Skin epidermis (tissue), 12 donors: Measurements from ENCODE around the gene FAM135A.

Experiments used
- H3K27ac ChIP-seq, 21 experiments: fragments of 200-600 bp; sonication (generic) in 11 of 21; one replicate each; pipeline ENCODE4 v1.5.0; 2020; ENCODE audit warnings: mild to moderate bottlenecking in 3 of 21, inconsistent platforms in 2 of 21, moderate library complexity in 2 of 21
- H3K4me3 ChIP-seq, 7 experiments: fragments of 200-600 bp; sonication (generic) in 2 of 7; one replicate each; pipeline ENCODE4 v1.5.0; 2020; ENCODE audit warnings: inconsistent platforms in 2 of 7, mild to moderate bottlenecking in 2 of 7, moderate library complexity in 1 of 7

Gene FAM135A

DNA sequence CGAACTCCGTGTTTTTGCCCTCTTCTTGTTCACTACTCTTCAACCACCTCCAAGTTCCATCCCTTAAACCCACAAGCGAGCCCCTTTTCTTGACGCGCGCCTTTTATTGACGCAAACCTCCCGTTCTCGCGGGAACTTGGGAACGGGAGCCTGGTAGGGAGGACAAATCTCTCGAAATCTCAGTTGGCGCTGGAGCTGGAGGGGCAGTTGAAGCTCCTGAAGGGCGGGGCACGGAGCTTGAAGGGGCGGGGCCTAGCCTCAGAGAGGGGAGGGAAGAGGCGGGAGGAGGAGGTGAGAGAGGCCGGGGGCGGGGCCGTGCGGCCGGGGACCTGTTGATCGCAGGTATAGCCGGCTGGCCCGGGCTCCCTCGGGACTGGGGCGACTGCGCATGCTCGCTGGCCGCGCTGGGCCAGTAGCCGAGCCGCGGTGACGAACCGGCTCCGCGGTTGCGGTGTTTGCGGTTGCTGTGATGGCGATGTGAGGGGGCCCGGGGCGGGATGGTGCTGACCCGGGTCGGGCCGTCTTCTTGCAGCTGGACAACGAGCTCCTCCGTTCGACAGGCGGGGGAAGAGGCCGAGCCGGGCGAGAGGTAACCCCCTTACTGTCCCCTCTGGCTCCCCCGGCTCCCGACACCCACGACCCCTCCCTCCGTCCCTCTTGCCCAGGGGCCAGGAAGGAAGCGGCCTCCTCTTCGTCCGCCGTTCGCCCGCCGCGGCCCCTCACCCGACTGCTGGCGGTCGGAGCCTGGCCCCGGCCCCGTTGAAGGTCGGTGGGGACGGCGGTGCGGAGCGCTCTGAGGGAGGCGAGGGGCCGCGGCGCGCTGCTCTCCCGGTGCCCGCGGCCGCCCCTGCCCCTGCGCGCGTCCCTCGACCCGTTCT lies at the start of gene FAM135A:
FAM135A (plus strand) TSS at position 395 of the 878 bp plus-strand sequence. CDS start 14,835 bp downstream, outside the sequence.
- Histone ChIP-seq H3K27ac (peak within 1 kb of the TSS; percentile 27 to 95 (median 88)), H3K4me3 (peak within 1 kb of the TSS; percentile 81 to 97 (median 89))

DNA sequence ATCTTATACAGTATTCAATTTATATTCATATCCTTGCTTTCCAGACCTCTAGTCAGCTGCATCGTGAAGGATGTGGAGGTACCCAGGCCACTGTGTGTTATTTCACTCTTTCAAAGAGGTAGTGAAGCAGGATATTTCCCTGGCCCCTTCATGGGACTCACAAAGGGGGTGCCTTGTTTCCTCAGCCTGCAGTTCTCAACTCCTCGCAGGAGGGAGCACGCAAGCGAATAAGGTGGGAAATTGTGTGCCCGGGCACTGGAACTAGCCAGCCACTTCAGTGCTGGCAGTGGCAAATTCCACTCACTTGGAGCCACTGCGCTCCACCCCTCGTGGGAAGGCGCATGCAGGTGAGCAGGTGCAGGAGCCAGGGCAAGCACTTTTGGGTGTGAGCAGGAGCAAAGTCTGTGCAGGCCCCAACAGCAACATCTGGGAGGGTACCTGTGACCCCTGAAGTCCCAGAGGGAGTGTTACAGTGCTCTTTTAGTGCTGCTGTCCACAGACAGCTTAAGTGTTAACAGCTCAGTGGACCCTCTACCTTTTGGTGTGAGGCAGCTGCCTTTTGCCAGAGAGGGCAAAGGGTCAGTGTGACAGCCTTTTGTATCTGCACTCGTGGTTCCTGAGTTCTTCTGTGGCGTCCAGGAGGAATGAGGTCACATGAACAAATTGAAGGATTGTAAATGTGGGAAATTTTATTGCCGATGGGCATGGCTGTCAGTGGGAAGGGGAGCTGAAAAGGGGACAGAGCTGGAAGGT lies 49.4 kb upstream of the FAM135A start:
- Histone ChIP-seq H3K4me3 (no peak overlapping the region), H3K27ac (no peak overlapping the region)

DNA sequence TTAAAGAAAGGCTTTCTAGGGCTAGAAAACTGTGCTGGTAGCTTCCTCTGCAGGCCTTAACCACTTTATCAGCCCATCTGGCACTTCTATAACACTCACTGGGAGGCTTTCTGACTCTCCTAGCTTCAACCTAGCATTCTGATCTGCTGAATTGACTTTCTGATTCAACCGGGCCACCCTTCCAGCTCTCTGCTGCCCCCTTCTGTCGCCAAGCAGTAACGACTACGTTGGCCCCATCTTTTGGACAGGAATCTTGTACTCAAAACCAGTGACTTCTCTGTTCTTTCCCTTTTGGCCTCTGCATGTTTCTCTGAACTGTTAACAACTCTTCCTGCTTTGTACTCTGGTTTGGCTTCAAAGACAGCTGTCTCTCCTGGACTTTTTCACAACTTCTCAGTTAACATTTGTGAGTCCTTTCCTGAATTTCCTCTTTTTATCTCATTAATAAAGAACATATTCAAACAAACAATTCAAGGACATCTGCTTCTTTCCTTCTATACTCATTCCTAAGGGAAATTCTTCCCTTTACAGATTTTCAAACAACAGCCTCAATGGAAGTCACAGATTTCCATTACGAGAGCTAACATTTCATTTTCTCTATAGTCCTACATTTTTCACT lies 43.9 kb upstream of the FAM135A start:
- no peak overlapping the region for H3K4me3 ChIP-seq
- H3K27ac ChIP-seq: no peak overlapping the region

- Histone ChIP-seq H3K27ac (no peak overlapping the region), H3K4me3 (no peak overlapping the region)
These were observed 42.8 kb upstream of the FAM135A start for GRCh38 chr6:70370496-70370895.

- Histone ChIP-seq H3K4me3 (no peak overlapping the region), H3K27ac (no peak overlapping the region)
These were observed 41.7 kb upstream of the FAM135A start for GRCh38 chr6:70371454-70372105.

GRCh38 chr6:70375166-70375565 lies 38.1 kb upstream of the FAM135A start:
- H3K27ac ChIP-seq: no peak overlapping the region
- H3K4me3 ChIP-seq: no peak overlapping the region

DNA sequence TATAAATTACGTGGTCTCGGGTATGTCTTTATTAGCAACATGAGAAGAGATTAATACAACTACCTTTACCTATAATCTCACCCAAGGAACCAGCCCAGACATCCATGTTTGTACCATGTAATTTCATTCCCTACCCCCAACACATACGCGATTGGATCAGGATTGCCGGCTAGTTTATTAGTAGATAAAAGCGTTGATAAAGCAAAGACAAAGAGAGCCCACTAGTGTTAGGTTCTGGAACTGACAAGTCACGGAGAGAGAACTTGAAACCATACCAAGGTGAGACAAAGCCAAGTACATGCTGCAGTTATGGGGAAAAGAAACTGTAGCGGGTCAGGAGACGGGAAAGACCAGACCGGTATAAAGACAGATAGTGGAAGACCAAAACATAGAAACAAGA lies 37.4 kb upstream of the FAM135A start:
- H3K27ac ChIP-seq: no peak overlapping the region
- no peak overlapping the region for H3K4me3 ChIP-seq

DNA sequence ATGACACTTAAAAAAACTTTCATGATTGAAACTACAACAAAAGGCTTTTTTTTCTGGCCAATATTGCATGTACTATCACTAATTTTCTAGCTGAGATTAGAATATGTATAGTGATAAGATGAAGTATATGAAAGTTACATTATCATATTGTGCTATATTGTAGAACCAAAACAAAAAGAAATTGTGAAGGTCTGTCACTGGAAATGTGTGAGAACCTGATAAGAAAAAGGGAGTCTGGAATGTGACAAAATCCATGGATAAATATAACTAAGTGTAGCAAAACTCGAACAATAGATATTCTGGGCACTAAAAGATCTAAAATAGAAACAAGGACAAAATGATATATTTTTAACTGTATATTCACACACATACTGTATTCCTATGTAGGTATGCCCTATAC lies 36.7 kb upstream of the FAM135A start:
- no peak overlapping the region for H3K4me3 ChIP-seq
- H3K27ac ChIP-seq: no peak overlapping the region

DNA sequence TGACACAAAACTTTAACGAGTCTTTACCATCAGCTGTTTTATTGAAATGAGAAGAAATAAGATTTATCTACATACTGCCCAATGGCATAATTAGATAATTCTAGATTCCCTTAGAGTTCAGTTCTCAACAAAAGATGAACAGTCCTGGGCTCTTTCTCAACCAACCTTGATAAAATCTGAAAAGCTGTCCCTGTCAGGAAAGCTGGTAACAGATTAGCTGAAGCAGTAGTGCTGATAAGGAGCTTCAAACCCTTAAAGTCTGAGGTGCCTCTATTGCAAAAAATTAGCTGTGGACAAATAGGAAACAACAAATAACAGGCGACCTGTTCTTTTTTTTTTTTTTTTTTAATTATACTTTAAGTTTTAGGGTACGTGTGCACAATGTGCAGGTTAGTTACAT lies 35.9 kb upstream of the FAM135A start:
- no peak overlapping the region for H3K4me3 ChIP-seq

DNA sequence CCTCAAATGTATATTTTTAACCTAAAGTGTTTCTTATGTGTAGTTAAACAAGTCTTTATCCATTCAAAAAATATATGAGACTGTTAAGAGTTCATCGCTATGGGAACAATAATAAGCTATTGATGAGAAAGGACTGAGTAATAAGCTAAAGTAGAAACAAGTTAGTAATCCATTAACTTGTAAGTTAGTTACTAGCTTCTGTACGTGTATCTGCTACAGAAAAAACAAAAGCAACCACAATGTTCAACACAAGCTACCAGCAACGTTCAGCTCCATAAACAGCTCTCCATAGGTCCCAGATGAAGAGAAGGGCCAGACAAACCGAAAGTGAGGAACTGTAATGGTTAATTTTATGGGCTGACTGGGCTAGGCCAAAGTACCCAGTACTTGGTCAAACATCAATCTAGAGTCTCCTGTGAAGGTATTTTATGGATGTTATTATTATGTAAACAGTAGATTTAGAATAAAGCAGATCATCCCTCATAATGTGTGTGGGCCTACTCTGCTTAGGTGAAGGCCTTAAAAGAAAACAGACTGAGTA lies 33.8 kb upstream of the FAM135A start:
- Histone ChIP-seq H3K27ac (no peak overlapping the region), H3K4me3 (no peak overlapping the region)

More for the DNA sequence above, 35.9 kb upstream of the FAM135A start:
- H3K27ac ChIP-seq: no peak overlapping the region

- H3K27ac ChIP-seq: no peak overlapping the region
These were observed 33.1 kb upstream of the FAM135A start for GRCh38 chr6:70380252-70380651.

DNA sequence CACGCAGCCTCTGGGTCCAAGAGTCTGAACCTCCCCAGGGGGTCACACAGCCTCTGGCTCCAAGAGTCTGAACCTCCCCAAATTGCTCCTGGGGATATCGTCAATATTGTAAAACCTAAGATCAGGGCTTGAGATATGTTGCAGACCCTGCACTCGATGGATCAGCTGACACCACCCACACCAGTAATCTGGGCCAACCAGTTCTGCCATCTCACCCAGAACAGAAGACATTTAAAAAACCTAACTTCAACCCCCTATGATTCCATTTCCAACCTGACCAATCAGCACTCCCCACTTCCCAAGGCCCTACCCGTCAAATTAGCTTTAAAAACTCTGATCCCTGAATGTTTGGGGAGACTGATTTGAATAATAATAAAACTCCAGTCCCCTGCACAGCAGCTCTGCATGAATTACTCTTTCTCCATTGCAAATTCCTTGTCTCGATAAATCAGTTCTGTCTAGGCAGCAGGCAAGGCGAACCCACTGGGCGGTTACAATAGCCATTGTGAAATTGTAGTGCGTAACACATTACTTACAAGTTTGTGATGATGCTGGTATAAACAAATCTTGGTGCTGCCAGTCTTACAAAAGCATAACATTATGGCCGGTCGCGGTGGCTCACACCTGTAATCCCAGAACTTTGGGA lies 32.4 kb upstream of the FAM135A start:
- H3K27ac ChIP-seq: no peak overlapping the region
- no peak overlapping the region for H3K4me3 ChIP-seq

More at GRCh38 chr6:70380252-70380651, 33.1 kb upstream of the FAM135A start:
- no peak overlapping the region for H3K4me3 ChIP-seq

DNA sequence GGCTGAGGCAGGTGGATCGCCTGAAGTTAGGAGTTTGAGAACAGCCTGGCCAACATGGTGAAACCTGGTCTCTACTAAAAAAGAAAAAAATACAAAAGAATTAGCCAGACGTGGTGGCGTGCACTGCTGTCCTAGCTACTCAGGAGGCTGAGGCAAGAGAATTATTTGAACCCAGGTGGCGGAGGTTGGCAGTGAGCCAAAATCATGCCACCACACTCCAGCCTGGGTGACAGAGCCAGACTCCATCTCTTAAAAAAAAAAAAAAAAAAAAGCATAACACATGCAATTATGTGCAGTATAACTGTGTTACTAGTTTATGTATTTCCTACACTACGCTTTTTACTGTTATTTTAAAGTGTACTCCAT lies 31.9 kb upstream of the FAM135A start:
- Histone ChIP-seq H3K4me3 (no peak overlapping the region), H3K27ac (no peak overlapping the region)

- H3K27ac ChIP-seq: no peak overlapping the region
- no peak overlapping the region for H3K4me3 ChIP-seq
These were observed 27.4 kb upstream of the FAM135A start for GRCh38 chr6:70385901-70386300.

DNA sequence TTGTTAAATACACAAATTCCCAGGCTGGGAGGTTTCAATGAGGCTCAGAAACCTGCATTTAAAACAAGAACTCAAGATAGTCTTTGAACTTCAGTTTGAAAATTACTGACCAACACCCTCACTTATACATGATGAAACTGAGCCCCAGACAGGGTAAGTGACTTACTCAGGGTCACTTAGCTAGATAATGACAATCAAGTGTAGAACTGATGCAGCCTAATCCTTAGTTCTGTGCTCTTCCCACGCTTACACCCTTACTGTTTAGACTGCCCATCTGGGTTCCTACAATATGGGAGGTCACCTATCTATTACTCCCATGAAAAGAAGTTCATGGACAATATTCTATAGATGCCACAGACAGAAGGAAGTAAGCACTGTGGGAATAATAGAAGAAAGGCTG lies 24.5 kb upstream of the FAM135A start:
- Histone ChIP-seq H3K27ac (no peak overlapping the region), H3K4me3 (no peak overlapping the region)

- H3K4me3 ChIP-seq: no peak overlapping the region
- no peak overlapping the region for H3K27ac ChIP-seq
These were observed 24.0 kb upstream of the FAM135A start for GRCh38 chr6:70389261-70389660.

- Histone ChIP-seq H3K4me3 (no peak overlapping the region), H3K27ac (no peak overlapping the region)
These were observed 23.2 kb upstream of the FAM135A start for GRCh38 chr6:70390067-70390466.

GRCh38 chr6:70391492-70391891 lies 21.8 kb upstream of the FAM135A start:
- H3K27ac ChIP-seq: no peak overlapping the region
- no peak overlapping the region for H3K4me3 ChIP-seq
